GM18498 (cell line): Measurements from ENCODE around the gene CCNO.

Source experiments
- ATAC-seq: cut with Tn5 transposase; IDR thresholded peaks from one replicate; pipeline ENCODE4 v1.9.1; 2021; ENCODE audit warnings: mild to moderate bottlenecking, moderate library complexity; ENCODE audit not compliant: unreplicated experiment

CCNO gene

DNA sequence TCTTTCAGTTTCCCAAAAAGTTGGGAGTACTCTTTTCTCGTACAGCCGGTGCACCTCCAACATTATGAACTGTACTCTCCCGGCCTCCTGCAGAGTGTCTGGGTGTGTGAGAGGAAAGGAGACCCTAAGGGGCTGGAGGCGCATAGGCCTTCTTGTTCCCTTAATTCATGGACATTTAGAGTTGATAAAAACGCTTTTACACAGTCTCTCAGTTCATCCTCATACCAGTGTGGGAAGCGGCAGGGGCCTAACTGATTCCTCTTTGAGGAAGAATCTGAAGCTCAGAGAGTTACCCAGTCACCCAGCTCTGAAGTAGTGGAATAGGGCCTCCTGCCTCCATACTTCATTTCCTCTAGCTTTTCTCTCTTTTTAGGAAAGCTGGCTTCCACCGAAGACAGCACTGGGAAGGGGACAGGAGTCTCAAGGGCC, 9.6 kb downstream of the CCNO start:
- ATAC-seq: no peak

DNA sequence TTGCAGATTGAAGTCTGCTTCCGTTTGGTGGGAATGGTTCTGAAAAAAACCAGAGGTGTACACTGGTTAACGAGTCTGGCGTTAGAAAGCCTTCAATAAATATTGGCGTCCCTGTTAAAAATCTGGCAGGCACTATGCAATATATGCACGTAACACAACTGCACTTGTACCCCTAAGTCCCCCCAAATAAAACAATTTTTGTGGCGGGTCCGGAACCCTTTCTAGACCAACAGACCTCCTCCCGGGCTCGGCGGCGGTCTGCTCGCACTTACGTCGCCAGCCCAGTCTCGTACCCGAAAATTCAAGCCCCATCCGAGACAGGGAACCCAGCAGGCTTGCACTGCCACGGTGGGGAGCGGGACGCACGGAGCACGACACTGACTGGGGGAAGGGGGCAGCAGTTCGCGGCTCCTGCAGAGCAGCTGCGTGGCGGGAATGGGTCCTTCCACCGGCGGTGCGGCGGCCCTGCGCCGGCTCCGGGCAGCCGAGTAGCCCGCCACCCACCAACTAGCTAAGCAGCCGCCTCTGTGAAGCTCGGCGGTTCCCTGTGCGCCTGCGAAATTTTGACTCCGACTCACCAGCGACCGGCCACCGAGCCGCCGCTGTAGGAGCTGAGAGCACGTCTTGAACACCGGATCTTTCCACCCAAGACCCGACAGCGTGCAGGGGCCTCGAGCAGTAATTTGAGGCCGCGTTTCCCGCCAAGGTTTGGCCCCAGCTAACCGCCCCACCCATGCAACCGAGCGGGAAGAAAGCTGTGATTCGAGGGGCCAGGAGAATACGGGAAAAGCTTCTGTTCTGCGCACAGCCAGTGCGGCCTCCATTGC, 10.2 kb downstream of the CCNO start:
- no peak for ATAC-seq

DNA sequence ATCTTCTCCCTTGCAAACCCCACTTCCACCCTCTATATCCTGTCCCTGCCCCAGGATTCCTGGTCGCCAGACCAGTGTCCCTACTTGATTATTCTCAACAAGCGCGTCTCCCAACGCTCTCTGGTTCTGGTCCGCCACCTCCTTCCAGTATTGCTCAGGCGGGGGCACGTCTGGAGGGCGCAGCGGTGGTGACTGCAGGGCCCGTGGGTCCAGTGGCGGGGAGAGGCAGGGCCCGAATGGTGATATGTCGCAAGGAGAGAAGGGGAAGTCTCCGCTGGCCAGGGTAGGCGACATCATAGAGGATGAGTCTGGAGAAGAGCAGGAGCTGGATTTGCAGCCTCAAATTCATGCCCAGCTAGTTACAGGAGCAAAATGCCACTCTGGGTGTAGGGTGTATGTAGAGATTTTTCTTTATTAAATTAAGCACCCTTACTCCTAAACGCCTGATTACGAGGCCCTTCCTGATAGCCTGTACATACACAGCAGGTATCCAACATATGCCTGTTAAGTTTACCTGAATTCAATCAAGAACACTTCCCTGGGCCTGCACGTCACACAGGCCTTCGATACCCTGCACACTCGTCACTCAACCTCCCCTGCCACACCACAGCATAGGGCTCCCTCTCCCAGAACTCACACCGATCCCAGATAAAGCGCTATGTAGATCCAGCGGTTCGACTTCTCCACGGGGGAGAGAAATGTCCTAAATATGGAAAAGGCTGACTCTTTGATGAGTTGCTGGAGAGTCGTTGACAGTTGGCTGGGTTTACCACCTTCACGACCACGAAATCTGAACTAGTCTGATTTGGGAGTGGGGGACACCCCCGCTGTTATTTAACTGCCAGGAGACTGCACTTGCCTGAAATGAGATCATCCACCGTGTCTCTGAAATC, 11.1 kb downstream of the CCNO start:
- no peak for ATAC-seq

DNA sequence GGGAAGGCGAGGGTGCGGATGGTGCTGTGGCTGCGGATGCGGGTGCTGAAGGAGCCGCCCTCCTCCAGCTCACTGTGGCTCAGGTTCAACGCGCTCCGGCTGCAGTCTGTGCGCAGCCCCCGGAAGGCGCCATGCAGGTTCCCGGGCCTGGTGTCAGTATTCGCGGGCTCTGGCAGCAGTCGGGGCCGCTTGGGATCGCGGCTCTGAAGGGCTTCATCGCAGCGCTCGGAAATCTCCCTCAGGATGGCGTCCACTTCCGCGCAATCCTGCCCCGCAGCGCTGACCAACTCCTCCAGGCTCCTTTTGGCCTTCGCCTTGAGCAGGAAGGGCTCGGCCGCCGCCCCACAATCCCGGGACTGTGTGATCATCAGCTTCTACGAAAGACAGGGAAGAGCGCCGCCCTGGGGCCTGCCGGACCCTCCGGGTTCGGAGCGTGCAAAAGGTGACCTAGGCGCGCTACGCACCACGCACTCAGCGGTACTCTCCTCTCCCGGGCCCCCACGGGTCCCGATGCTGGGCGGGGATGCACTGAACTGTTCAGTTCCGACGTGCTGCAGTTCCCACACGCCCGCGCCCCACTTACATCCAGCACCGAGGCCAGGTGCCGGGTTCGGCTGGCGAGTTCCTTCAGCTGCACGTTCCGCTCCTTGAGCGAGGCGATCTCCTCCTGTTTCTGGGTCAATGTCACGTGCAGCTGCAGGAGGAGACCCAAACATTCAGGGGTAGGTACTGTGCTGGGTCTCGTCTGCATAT, 12.8 kb downstream of the CCNO start:
- no peak for ATAC-seq

DNA sequence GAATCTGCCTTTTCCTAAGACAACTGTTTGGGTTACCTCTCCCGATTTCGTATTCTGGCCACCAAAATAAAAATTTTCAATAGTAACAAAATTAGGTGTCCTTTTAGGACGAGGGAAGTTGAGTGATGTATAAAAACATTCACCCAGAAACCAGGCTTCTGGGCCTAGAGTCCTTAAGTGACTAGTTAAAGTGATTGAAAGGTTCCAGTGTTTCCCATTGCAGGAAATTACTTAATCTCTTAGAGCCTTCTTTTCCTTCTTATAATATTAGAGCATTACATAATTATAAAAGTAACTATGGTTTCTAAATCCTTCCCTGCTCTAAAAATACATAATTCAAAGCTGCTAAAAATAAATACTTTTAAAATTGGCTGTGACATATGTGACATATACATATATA, 13.6 kb downstream of the CCNO start:
- ATAC-seq: no peak

DNA sequence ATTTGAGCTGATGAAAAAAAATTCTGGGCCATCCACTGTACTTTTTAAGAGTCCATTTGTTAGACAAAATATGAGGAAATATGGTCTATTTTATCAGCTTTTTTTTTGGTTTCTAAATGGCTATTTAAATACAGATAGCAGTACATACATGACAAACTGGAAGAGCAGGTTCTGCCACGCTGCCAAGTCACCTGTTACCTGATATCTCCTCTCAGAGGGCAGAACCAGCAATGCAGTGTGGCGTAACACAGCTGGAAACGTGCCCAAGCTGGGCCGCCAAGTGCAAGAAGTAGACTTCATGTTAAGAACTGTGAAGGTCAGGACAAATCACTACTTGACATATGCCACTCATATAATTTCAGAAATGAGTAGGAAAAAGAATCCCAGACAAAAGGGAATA, 14.4 kb downstream of the CCNO start:
- no peak for ATAC-seq

DNA sequence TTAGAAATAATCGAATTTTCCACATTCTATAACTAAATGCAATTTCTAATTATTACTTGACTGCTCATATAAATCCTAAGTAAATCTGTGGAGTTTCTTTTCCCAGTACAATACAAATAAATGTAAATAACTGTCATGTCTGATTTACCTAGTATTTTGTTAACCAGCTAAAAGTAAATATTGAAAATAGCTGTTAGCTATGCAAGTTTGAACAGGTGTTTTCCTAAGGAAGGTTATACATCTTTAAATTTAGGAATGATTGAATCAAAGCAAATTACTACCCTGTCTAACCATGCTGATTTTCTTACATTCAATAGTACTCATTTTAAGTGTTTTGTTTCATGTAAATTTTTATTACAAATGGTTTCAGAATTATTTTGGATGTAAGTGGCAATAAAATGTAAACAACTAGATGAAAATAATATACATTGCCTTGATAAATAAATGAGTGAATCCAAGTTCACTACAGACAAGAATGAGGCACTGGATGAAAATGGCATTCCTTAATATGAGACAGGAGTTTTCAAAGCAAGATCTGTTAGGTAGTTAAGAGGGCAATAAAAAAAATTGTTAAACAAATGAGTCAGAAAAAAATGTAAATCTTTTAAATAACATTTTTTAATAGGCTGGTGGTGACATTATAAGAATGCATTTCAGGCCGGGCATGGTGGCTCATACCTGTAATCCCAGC, 22.1 kb downstream of the CCNO start:
- ATAC-seq: no peak

DNA sequence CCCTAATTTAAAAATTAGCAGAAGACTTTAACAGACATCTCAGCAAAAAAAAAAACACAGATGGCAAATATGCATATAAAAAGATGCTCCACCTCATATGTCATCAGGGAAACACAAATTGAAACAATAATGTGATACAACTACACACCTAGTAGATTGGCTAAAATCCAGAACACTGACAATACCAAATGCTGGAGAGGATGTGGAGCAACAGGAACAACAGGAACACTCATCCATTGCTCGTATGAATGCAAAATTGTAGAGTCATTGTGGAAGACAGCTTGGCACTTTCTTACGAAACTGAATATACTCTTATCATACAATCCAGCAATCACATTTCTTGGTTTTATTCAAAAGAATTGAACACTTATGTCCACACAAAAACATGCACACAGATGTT, 28.4 kb downstream of the CCNO start:
- ATAC-seq: no peak

DNA sequence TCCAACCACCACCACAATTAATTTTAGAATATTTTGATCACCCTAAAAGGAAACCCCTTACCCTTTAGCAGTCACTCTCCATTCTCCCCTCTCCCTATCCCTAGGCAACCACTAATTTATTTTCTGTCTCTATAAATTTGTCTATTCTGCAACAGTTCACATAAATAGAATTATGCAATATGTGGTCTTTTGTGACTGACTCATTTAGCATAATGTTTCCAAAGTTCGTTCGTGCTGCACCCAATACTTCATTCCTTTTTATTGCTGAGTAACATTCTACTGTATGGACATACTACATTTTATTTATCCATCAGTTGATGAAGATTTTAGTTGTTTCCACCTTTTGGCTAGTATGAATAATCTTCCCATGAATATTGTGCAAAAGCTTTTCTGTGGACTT, 42.2 kb downstream of the CCNO start:
- no peak for ATAC-seq

DNA sequence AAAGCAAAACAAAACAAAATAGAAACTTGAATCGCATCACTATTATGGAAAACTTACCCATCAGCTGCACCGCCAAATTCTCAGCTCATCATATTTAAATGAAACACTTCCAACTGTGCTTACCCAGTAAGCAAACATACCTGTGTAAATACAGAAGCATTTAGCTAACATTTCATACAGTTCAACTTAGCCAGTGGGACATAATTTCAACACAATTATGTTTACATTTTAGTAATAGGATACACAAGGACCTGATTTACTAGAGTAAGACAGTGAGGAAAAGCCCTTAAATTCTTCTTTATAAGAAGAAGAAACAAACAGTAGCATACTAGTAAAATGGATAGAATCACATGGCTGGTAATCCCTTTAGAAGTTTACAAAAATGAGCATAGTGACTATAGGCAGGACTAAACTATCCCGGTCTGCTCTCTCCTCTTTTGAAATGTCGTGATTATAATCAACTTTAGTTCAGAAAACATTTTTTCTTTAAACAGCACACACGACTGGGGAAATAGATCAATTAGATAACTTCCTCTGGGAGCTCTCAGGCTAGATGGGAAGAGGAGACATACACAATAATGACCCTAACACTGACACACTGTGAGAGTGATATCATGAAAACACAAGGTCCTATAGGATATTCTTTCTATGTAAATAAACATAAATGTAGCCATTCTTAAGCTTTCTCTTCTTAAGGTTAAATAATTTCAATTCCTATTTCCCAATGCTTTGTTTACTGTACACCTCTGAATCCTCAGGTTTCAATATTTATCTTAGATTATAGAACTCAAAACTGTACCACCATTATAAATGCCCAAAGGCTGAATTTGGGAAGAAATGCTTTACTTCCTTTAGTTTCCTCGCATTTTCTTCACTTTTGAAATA, 44.5 kb downstream of the CCNO start:
- no peak for ATAC-seq

DNA sequence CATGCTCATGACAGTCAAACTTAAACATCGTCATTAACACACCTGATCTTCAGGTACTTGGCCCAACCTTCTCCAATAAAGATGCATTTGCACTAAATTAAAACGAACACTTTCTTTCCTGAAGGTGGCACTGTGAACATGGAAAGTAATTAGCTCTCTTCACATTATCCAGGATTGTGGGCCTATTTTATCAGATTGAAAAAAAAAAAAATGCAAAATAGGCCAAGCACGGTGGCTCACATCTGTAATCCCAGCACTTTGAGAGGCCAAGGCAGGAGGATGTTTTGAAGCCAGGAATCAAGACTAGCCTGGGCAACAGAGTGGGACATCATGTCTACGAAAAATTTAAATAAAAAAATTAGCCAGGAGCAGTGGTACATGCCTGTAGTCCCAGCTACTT, 46.0 kb downstream of the CCNO start:
- no peak for ATAC-seq
